ENCODE measurements around the gene ZMIZ1. TPM values are rescaled to one million over a fixed set of nuclear protein-coding genes. Genes with fewer than 3 reads are reported as not detected.
"Not testable (repeated sequence)": the region's sequence is repeated elsewhere in the genome, so short reads cannot be mapped to it uniquely, and the experiment has no call there.

ZMIZ1 gene
- total RNA-seq, 1 experiment from 2014 or later = 23.5 TPM

GRCh38 chr10:79329529-79329928 is 260.8 kb downstream of the ZMIZ1 start:
- TF ChIP-seq CTCF (IDR thresholded peaks at IDR 0.05; ENCODE audit: unreplicated experiment) = no peak
- Mint-ChIP-seq H3K4me3 (ENCODE audit: low read depth, unreplicated experiment) (no peak overlapping the region), H3K4me1 (ENCODE audit: low read depth, unreplicated experiment) (no peaks in the 10 kb centered on the region), H3K9me3 (ENCODE audit: low read depth, unreplicated experiment) (no peaks in the 10 kb centered on the region), H3K27ac (ENCODE audit: unreplicated experiment) (no peak overlapping the region), H3K36me3 (ENCODE audit: insufficient read depth, unreplicated experiment) (no peaks in the 10 kb centered on the region), H3K27me3 (ENCODE audit: unreplicated experiment) (peaks cover under 1% of the 10 kb centered on the region)
- CTCF ChIA-PET = interaction anchor here (0.7 kb wide), 1 partner anchor 9 kb away, joined by 3 read pairs; no protein-coding TSS in a partner anchor
- no peak for DNase-seq
- BruUV-seq (replicated peaks) = no TSS peak
- intact Hi-C loops (cut with micrococcal nuclease; ENCODE audit: unreplicated experiment) = no loop called here

- Mint-ChIP-seq H3K4me3 (ENCODE audit: low read depth, unreplicated experiment) (no peak overlapping the region), H3K27me3 (ENCODE audit: unreplicated experiment) (peaks cover 18% of the 10 kb centered on the region), H3K36me3 (ENCODE audit: insufficient read depth, unreplicated experiment) (no peaks in the 10 kb centered on the region), H3K4me1 (ENCODE audit: low read depth, unreplicated experiment) (no peaks in the 10 kb centered on the region), H3K27ac (ENCODE audit: unreplicated experiment) (no peak overlapping the region), H3K9me3 (ENCODE audit: low read depth, unreplicated experiment) (no peaks in the 10 kb centered on the region)
- DNase-seq = no peak
- TF ChIP-seq CTCF (IDR thresholded peaks at IDR 0.05; ENCODE audit: unreplicated experiment) = no peak
- BruUV-seq (replicated peaks) = no TSS peak
- CTCF ChIA-PET = interaction anchor here (0.6 kb wide), 1 partner anchor 43 kb away, joined by 3 read pairs; no protein-coding TSS in a partner anchor
- intact Hi-C loops (cut with micrococcal nuclease; ENCODE audit: unreplicated experiment) = no loop called here
These were observed 262.5 kb downstream of the ZMIZ1 start for GRCh38 chr10:79331226-79331625.

- peaks cover 22% of the 10 kb centered on the region for H3K27me3 Mint-ChIP-seq (ENCODE audit: unreplicated experiment)
- no peak for TF ChIP-seq CTCF (IDR thresholded peaks at IDR 0.05; ENCODE audit: unreplicated experiment)
- no peak overlapping the region for H3K4me3 Mint-ChIP-seq (ENCODE audit: low read depth, unreplicated experiment)
- intact Hi-C loops (cut with micrococcal nuclease; ENCODE audit: unreplicated experiment) = no loop called here
- H3K27ac Mint-ChIP-seq (ENCODE audit: unreplicated experiment) = no peak overlapping the region
- no peaks in the 10 kb centered on the region for H3K9me3 Mint-ChIP-seq (ENCODE audit: low read depth, unreplicated experiment)
- BruUV-seq (replicated peaks) = no TSS peak
- CTCF ChIA-PET = no interaction called here
- DNase-seq = no peak
- no peaks in the 10 kb centered on the region for H3K4me1 Mint-ChIP-seq (ENCODE audit: low read depth, unreplicated experiment)
- no peaks in the 10 kb centered on the region for H3K36me3 Mint-ChIP-seq (ENCODE audit: insufficient read depth, unreplicated experiment)
These were observed 262.9 kb downstream of the ZMIZ1 start for GRCh38 chr10:79331709-79332108.

- BruUV-seq (replicated peaks); DNase-seq; H3K4me3 Mint-ChIP-seq (ENCODE audit: low read depth, unreplicated experiment); CTCF ChIA-PET; H3K27ac Mint-ChIP-seq (ENCODE audit: unreplicated experiment); H3K36me3 Mint-ChIP-seq (ENCODE audit: insufficient read depth, unreplicated experiment); H3K4me1 Mint-ChIP-seq (ENCODE audit: low read depth, unreplicated experiment); H3K9me3 Mint-ChIP-seq (ENCODE audit: low read depth, unreplicated experiment); intact Hi-C loops (cut with micrococcal nuclease; ENCODE audit: unreplicated experiment): not testable (repeated sequence)
- peaks cover 28% of the 10 kb centered on the region for H3K27me3 Mint-ChIP-seq (ENCODE audit: unreplicated experiment)
These were observed 264.0 kb downstream of the ZMIZ1 start for GRCh38 chr10:79332610-79333315.

- DNase-seq = no peak
- no peaks in the 10 kb centered on the region for H3K36me3 Mint-ChIP-seq (ENCODE audit: insufficient read depth, unreplicated experiment)
- H3K9me3 Mint-ChIP-seq (ENCODE audit: low read depth, unreplicated experiment) = no peaks in the 10 kb centered on the region
- TF ChIP-seq CTCF (IDR thresholded peaks at IDR 0.05; ENCODE audit: unreplicated experiment) = no peak
- BruUV-seq (replicated peaks) = no TSS peak
- H3K4me1 Mint-ChIP-seq (ENCODE audit: low read depth, unreplicated experiment) = no peaks in the 10 kb centered on the region
- no peak overlapping the region for H3K4me3 Mint-ChIP-seq (ENCODE audit: low read depth, unreplicated experiment)
- CTCF ChIA-PET = no interaction called here
- no peak overlapping the region for H3K27ac Mint-ChIP-seq (ENCODE audit: unreplicated experiment)
- intact Hi-C loops (cut with micrococcal nuclease; ENCODE audit: unreplicated experiment) = no loop called here
- peaks cover 28% of the 10 kb centered on the region for H3K27me3 Mint-ChIP-seq (ENCODE audit: unreplicated experiment)
These were observed 264.7 kb downstream of the ZMIZ1 start for GRCh38 chr10:79333513-79333912.

Measured in Calu3 (cell line).